ENCODE measurements around the gene SAP25. TPM values are rescaled to one million over a fixed set of nuclear protein-coding genes. Genes with fewer than 3 reads are reported as not detected.

The SAP25 gene
- total RNA-seq, 1 donor from 2014 or later, result not detected

- peaks cover 19% of the 10 kb centered on the region for H3F3A ChIP-seq (ENCODE audit: low read depth)
- H3K9me3 ChIP-seq (ENCODE audit: low read depth), result no peaks in the 10 kb centered on the region
- H3K27ac ChIP-seq, result no peak overlapping the region
- H3K4me3 ChIP-seq, result peak overlapping the region; percentile 42
- no peak overlapping the region for H3K9ac ChIP-seq
- H3K27ac Mint-ChIP-seq, result peak overlapping the region; percentile 95
- H3K4me3 Mint-ChIP-seq, result peak overlapping the region; percentile 81
- peak overlapping the region; percentile 90 for H3K4me2 ChIP-seq
- peaks cover 2% of the 10 kb centered on the region for H3K36me3 Mint-ChIP-seq
- no peak for TF ChIP-seq EZH2 (IDR thresholded peaks at IDR 0.05)
- peak; percentile 52 for TF ChIP-seq CTCF (IDR thresholded peaks at IDR 0.05)
- TF ChIP-seq EZH2phosphoT487 (IDR thresholded peaks at IDR 0.05), result no peak
- H3K9me3 Mint-ChIP-seq, result peaks cover 2% of the 10 kb centered on the region
- H3K4me1 Mint-ChIP-seq, result peaks cover 44% of the 10 kb centered on the region
- peaks cover 16% of the 10 kb centered on the region for H3K27me3 ChIP-seq
- H3K4me1 ChIP-seq, result peaks cover 16% of the 10 kb centered on the region
- H3K36me3 ChIP-seq, result no peaks in the 10 kb centered on the region
- peaks cover 7% of the 10 kb centered on the region for H3K27me3 Mint-ChIP-seq (ENCODE audit: insufficient read depth, low read depth)
- no peaks in the 10 kb centered on the region for H3K79me2 ChIP-seq (ENCODE audit: low read depth)
- peaks cover 6% of the 10 kb centered on the region for H4K20me1 ChIP-seq (ENCODE audit: low read depth)
- DNase-seq (ENCODE audit: low spot score), result peak; percentile 94
- peak overlapping the region; percentile 81 for H2AFZ ChIP-seq (replicated peaks)
These were observed 4.5 kb downstream of the SAP25 start for GRCh38 chr7:100568896-100569844.

- no peaks in the 10 kb centered on the region for H3K9me3 ChIP-seq (ENCODE audit: low read depth)
- peaks cover 44% of the 10 kb centered on the region for H3K4me1 Mint-ChIP-seq
- no peak for DNase-seq (ENCODE audit: low spot score)
- H3K36me3 ChIP-seq, result no peaks in the 10 kb centered on the region
- no peaks in the 10 kb centered on the region for H3K79me2 ChIP-seq (ENCODE audit: low read depth)
- H3K4me2 ChIP-seq, result no peak overlapping the region
- no peak overlapping the region for H2AFZ ChIP-seq (replicated peaks)
- TF ChIP-seq EZH2 (IDR thresholded peaks at IDR 0.05) (no peak), CTCF (IDR thresholded peaks at IDR 0.05) (no peak), EZH2phosphoT487 (IDR thresholded peaks at IDR 0.05) (no peak)
- peaks cover 16% of the 10 kb centered on the region for H3K27me3 ChIP-seq
- peak overlapping the region; percentile 67 for H3K4me3 Mint-ChIP-seq
- peaks cover 19% of the 10 kb centered on the region for H3F3A ChIP-seq (ENCODE audit: low read depth)
- peaks cover 2% of the 10 kb centered on the region for H3K9me3 Mint-ChIP-seq
- peaks cover 7% of the 10 kb centered on the region for H3K27me3 Mint-ChIP-seq (ENCODE audit: insufficient read depth, low read depth)
- H3K27ac Mint-ChIP-seq, result peak overlapping the region; percentile 27
- peaks cover 6% of the 10 kb centered on the region for H4K20me1 ChIP-seq (ENCODE audit: low read depth)
- H3K4me1 ChIP-seq, result peaks cover 16% of the 10 kb centered on the region
- H3K36me3 Mint-ChIP-seq, result peaks cover 2% of the 10 kb centered on the region
- H3K27ac ChIP-seq, result no peak overlapping the region
- no peak overlapping the region for H3K4me3 ChIP-seq
- no peak overlapping the region for H3K9ac ChIP-seq
These were observed 5.4 kb downstream of the SAP25 start for GRCh38 chr7:100568176-100568895.

GRCh38 chr7:100567751-100568175, 5.9 kb downstream of the SAP25 start:
- Histone ChIP-seq H2AFZ (replicated peaks) (no peak overlapping the region), H4K20me1 (ENCODE audit: low read depth) (peaks cover 6% of the 10 kb centered on the region), H3K9ac (no peak overlapping the region), H3K27me3 (peaks cover 16% of the 10 kb centered on the region), H3K4me2 (no peak overlapping the region), H3K9me3 (ENCODE audit: low read depth) (no peaks in the 10 kb centered on the region), H3K79me2 (ENCODE audit: low read depth) (no peaks in the 10 kb centered on the region), H3F3A (ENCODE audit: low read depth) (peaks cover 19% of the 10 kb centered on the region), H3K4me3 (no peak overlapping the region), H3K4me1 (peaks cover 16% of the 10 kb centered on the region), H3K27ac (no peak overlapping the region), H3K36me3 (no peaks in the 10 kb centered on the region)
- Mint-ChIP-seq H3K36me3 (peaks cover 2% of the 10 kb centered on the region), H3K27ac (no peak overlapping the region), H3K27me3 (ENCODE audit: insufficient read depth, low read depth) (peaks cover 7% of the 10 kb centered on the region), H3K4me1 (peaks cover 44% of the 10 kb centered on the region), H3K4me3 (peak overlapping the region; percentile 67), H3K9me3 (peaks cover 2% of the 10 kb centered on the region)
- TF ChIP-seq EZH2 (IDR thresholded peaks at IDR 0.05) (no peak), EZH2phosphoT487 (IDR thresholded peaks at IDR 0.05) (no peak)
- DNase-seq (ENCODE audit: low spot score), result no peak

Data from neural progenitor cell (in vitro differentiated cells).